ENCODE results near the gene USP35. TPM values are rescaled to one million over a fixed set of nuclear protein-coding genes. Genes with fewer than 3 reads are reported as not detected.

USP35 gene
- total and polyA plus RNA-seq, 2 donors (not counting 1 experiment from before 2014, with no cell fraction given): 4.8 to 6.0 TPM

GRCh38 chr11:78170413-78170812, 18.3 kb upstream of the USP35 start:
- POLR2A ChIA-PET: no interaction called here
- H3K27me3 Mint-ChIP-seq: no peaks in the 10 kb centered on the region
- TF ChIP-seq EZH2 (IDR thresholded peaks at IDR 0.05; ENCODE audit: borderline replicate concordance, insufficient read depth, low read depth, low read length, poor library complexity, severe bottlenecking): no peak
- no peak for TF ChIP-seq CTCF (IDR thresholded peaks at IDR 0.05)

GRCh38 chr11:78170874-78171549, 17.7 kb upstream of the USP35 start:
- ATAC-seq (ENCODE audit: low read depth): no peak
- ChIA-PET POLR2A (no interaction called here), CTCF (no interaction called here)
- no peak overlapping the region for H3K9ac ChIP-seq (ENCODE audit: low read length)
- no peak overlapping the region for H3K27ac ChIP-seq (ENCODE audit: low read length in 2 of 2)
- H3K36me3 ChIP-seq (replicated peaks in 1 of 2; ENCODE audit: control extremely low read depth in 1 of 2, control insufficient read depth in 1 of 2, extremely low read depth in 1 of 2, insufficient read depth in 2 of 2, low read length in 1 of 2): peaks cover 0 to 3% of the 10 kb centered on the region in 2 experiments
- intact Hi-C loops (cut with micrococcal nuclease): no loop called here
- H2AFZ ChIP-seq (ENCODE audit: insufficient read depth, low read depth, low read length, poor library complexity, severe bottlenecking): no peak overlapping the region
- H3K9me3 ChIP-seq (ENCODE audit: control extremely low read depth in 1 of 3, control insufficient read depth in 2 of 3, insufficient read depth in 1 of 3, low read length in 2 of 3): no peaks in the 10 kb centered on the region
- no peaks in the 10 kb centered on the region for H3K9me3 Mint-ChIP-seq (ENCODE audit: insufficient read depth)
- no peak overlapping the region for H3K4me3 Mint-ChIP-seq
- no peaks in the 10 kb centered on the region for H3K4me1 Mint-ChIP-seq
- no peaks in the 10 kb centered on the region for H4K20me1 ChIP-seq (ENCODE audit: control insufficient read depth, insufficient read depth, low read length, poor library complexity, severe bottlenecking)
- no peak for DNase-seq
- no peak overlapping the region for H3K4me2 ChIP-seq (replicated peaks; ENCODE audit: low read depth, low read length, poor library complexity, severe bottlenecking)
- no peaks in the 10 kb centered on the region for H3K27me3 Mint-ChIP-seq
- no peaks in the 10 kb centered on the region for H3K4me1 ChIP-seq (ENCODE audit: control insufficient read depth in 2 of 2, insufficient read depth in 2 of 2, low read length in 2 of 2)
- no peak overlapping the region for H3K27ac Mint-ChIP-seq
- H3K27me3 ChIP-seq (replicated peaks in 1 of 4; ENCODE audit: control extremely low read depth in 1 of 4, control insufficient read depth in 3 of 4, insufficient read depth in 4 of 4, low read length in 3 of 4): no peaks in the 10 kb centered on the region
- H3K4me3 ChIP-seq (ENCODE audit: control extremely low read depth in 1 of 5, extremely low read depth in 1 of 5, insufficient read depth in 1 of 5, low read depth in 2 of 5, low read length in 4 of 5): no peak overlapping the region
- no peaks in the 10 kb centered on the region for H3K79me2 ChIP-seq (ENCODE audit: control insufficient read depth, insufficient read depth, low read length)
- 91% methylated on average over 5 of the region's 7 CpGs for WGBS (ENCODE audit: insufficient coverage)
- TF ChIP-seq EZH2 (IDR thresholded peaks at IDR 0.05; ENCODE audit: borderline replicate concordance, insufficient read depth, low read depth, low read length, poor library complexity, severe bottlenecking): no peak
- TF ChIP-seq CTCF (IDR thresholded peaks at IDR 0.05): no peak

More at GRCh38 chr11:78170413-78170812, 18.3 kb upstream of the USP35 start:
- no peaks in the 10 kb centered on the region for H3K9me3 Mint-ChIP-seq (ENCODE audit: insufficient read depth)
- Histone ChIP-seq H3K4me1 (ENCODE audit: control insufficient read depth in 2 of 2, insufficient read depth in 2 of 2, low read length in 2 of 2) (no peaks in the 10 kb centered on the region), H3K9me3 (ENCODE audit: control extremely low read depth in 1 of 3, control insufficient read depth in 2 of 3, insufficient read depth in 1 of 3, low read length in 2 of 3) (no peaks in the 10 kb centered on the region), H2AFZ (ENCODE audit: insufficient read depth, low read depth, low read length, poor library complexity, severe bottlenecking) (no peak overlapping the region), H3K4me3 (ENCODE audit: control extremely low read depth in 1 of 5, extremely low read depth in 1 of 5, insufficient read depth in 1 of 5, low read depth in 2 of 5, low read length in 4 of 5) (no peak overlapping the region), H4K20me1 (ENCODE audit: control insufficient read depth, insufficient read depth, low read length, poor library complexity, severe bottlenecking) (no peaks in the 10 kb centered on the region), H3K79me2 (ENCODE audit: control insufficient read depth, insufficient read depth, low read length) (no peaks in the 10 kb centered on the region), H3K27me3 (replicated peaks in 1 of 4; ENCODE audit: control extremely low read depth in 1 of 4, control insufficient read depth in 3 of 4, insufficient read depth in 4 of 4, low read length in 3 of 4) (no peaks in the 10 kb centered on the region), H3K4me2 (replicated peaks; ENCODE audit: low read depth, low read length, poor library complexity, severe bottlenecking) (no peak overlapping the region), H3K27ac (ENCODE audit: low read length in 2 of 2) (no peak overlapping the region), H3K36me3 (replicated peaks in 1 of 2; ENCODE audit: control extremely low read depth in 1 of 2, control insufficient read depth in 1 of 2, extremely low read depth in 1 of 2, insufficient read depth in 2 of 2, low read length in 1 of 2) (peaks cover 0 to 3% of the 10 kb centered on the region in 2 experiments), H3K9ac (ENCODE audit: low read length) (no peak overlapping the region)
- no peak overlapping the region for H3K4me3 Mint-ChIP-seq
- H3K27ac Mint-ChIP-seq: no peak overlapping the region
- CTCF ChIA-PET: no interaction called here
- no peaks in the 10 kb centered on the region for H3K4me1 Mint-ChIP-seq
- intact Hi-C loops (cut with micrococcal nuclease): no loop called here
- no peak for ATAC-seq (ENCODE audit: low read depth)
- 94% methylated on average over 11 of the region's 11 CpGs for WGBS (ENCODE audit: insufficient coverage)
- DNase-seq: no peak
